Measurements from ENCODE around the gene ELF3.

GRCh38 chr1:201964261-201964660 is 46.1 kb upstream of the ELF3 start:
- TF ChIP-seq GATA2 (IDR thresholded peaks at IDR 0.05; ENCODE audit: low read depth, low read length) = no peak
- no peak for TF ChIP-seq GATA3 (IDR thresholded peaks at IDR 0.05; ENCODE audit: low read depth, low read length)

All from SH-SY5Y (cell line).